CD4-positive, alpha-beta T cell treated with Interleukin-1 beta for 1 hour (primary cell): Measurements from ENCODE around the gene APBA1.

Experiments
- DNase-seq, 2 donors: peaks; one replicate each; pipeline ENCODE4 v3.0.0-alpha.2; 2020 to 2022

APBA1 gene

DNA sequence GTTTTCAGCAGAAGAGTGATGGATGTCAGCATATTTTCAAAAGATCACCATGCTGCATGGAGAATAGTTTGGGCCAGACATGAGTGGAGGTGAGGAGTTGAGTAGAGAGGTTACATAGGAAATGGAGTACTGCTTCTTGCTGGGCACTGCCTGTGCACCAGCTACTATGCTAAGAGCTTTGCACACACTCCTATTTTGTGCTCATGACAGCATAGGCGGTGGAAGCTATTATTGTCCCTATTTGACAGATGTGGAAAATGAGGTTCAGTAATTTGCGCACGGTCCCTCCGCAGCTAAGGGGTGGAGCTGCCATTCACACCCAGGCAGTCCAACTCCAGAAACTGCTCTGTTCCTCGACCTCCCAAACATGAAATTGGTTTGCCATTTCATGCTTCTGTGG, 279.3 kb downstream of the APBA1 start:
- no peak for DNase-seq

DNA sequence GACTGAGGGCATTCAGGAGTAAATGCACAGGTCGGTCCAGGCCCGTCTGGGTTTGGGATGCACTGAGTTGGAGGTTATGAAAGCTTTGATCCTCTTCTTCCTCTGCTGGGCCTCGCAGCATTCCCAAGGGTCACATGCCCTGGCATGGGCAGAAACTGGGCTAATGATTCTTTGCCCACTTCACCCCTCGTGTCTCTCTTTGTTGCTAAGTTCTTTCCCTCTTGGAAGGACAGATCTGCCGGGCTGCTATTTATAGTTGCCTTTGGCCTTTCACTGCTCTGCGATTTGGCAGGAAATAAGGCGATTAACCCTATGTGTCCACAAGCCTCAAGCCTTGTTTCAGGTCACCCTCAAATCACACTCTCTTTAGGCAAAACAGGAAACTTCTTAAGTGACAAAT, 280.2 kb downstream of the APBA1 start:
- no peak for DNase-seq

DNA sequence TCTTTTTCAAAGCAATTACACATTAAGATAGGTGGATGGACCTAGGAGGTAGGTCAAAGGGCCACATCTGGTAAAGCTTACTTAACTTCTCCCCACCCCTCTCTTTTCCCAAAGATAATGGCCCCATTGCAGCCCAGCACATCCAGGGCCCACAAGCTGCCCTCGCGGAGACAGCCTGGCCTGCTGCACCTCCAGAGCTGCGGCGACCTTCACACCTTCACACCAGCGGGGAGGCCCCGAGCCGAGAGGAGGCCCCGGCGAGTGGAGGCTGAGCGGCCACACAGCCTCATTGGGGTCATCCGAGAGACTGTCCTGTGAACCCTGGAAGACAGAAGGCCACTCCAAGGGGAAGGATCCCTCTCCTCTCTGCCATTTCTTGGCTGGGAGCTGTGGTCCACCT, 280.7 kb downstream of the APBA1 start:
- no peak for DNase-seq

DNA sequence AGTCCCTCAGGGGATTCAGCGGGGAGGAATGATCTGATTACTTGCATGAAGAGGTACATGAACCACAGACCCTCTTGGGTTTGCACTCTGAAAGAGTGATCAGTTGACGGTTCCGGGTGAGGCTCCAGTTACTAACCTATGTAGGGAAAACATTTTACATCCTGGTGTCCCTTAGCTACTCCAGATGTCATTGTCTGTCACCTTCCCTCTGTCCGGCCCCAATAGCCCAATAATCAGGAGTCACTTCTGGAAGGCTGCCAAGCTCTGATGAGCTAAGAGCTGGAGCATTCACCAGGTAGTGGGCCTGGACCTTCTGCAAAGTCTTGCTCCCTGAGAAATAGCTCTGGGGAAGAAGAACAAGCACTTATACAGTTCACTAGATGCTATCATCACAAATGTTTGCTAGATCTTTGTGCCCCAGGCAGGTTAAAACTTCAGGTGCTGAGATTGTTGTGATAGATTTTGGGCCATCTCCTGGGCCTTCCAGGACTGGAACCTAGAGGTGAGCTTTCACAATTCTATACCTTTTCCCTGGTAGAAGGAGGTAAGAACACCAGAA, 282.7 kb downstream of the APBA1 start:
- DNase-seq, result no peak

DNA sequence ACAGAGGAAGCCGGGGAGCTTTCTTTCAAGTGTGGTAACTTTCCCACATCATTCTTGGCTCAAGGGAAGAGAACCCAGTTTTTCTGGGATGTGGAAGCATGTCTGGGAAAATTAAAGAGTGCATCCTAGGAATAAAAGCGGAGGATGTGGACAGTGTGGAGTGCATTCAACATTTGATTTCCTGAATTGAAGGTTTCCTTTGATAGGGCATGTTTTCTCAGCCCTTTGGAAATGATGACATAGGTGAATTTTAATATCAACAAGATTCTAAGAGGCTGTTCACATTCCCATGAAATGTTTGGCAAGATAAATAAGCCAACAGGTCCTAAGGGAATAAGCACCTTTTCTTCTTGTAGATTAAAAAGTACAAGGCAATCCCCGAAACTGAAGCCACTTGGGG, 283.6 kb downstream of the APBA1 start:
- DNase-seq, result no peak

DNA sequence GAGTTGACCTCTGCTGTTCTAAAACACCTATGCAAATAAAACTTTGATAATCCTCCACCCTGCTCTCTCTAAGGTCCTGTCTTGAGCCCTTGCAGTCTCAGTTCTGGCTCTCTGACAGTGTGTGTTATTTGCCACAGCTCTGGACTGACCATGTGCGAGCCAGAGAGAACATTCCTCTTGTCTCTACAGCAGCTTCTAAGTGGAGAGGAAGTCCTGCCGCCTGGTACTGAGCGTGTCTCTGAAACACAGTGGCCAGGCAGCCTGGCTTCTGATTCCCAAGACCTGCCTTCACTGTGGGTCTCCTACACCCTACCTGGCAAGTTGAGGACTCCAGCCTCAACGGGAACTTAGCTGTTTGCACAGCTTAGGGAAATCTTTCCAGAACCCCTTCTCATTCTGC, 285.5 kb downstream of the APBA1 start:
- no peak for DNase-seq

DNA sequence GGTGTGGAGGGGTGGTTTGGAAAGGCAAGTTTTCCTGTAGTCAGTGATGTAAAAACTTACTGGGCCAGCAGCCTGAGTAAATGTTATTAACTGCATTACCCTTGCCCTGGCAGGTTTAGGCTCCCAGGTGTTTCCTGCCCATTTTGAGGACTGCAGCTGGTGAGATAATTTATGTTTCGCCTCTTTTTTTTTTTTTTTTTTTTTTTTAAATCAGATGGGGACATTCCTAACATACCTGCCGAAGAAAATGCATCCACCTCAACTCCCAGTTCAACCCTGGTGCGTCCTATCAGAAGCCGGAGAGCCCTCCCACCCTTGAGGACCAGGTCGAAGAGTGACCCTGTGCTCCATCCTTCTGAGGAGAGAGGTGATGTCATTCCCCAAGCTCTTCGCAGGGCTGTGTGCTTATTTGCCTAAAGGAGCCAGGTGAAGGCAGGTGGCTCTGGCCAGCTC, 286.6 kb downstream of the APBA1 start:
- no peak for DNase-seq

DNA sequence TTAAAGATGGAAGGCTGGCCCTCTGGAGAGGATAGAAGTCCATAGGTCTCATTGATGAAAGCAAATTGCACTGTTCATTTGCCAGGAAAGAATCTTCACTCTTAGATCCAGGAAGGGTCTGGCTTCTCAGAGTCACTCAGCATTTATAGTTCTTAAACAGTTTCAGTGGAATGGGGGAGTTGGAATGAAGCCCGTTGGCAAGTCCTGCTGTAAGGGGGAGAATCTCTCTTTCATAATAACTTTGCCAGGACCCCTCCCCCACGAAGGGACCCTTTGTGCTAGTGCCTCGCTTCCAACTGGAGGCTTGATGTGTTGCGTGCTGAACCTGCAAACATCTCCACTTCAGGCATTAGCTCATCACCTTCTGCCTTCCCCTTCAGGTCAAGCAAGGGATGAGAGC, 290.0 kb downstream of the APBA1 start:
- no peak for DNase-seq

DNA sequence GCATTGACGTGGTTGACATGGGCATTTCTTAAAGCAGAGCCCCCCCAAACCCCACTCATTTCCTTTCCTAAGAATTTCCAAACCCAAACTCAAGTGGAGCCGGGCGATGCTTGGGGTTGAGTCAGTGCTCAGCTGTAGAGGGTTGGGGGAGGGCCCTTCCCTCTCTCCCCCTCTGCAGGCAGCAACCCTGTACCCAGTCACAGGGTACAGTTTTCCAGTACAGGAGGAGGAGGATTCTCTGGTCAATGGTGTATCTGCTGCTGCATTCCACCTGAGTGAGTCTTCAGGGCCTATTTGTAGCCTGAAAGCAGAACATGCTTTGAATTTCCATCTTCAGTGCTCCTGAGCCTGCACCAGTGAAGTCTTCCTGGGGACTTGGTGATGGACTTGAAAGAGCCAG, 291.4 kb downstream of the APBA1 start:
- no peak for DNase-seq

DNA sequence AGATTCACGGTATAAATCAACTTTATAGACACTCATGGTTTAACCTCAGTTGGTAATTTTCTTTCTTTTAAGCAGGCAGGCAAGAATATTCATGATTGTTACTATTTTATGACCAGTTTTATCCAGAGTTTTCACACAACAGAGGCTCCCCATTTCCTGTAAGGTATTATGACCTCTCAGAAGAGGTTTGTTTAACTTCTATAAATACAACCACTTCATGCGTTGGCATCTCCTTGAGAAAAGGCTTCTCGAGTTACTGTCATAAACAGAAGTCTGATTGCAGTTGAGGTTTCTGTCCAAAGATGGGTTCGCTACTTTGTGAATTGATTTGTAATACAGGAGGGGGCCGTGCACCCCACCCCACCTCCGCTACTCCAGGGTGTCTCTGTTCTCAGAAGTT, 291.9 kb downstream of the APBA1 start:
- DNase-seq, result no peak

DNA sequence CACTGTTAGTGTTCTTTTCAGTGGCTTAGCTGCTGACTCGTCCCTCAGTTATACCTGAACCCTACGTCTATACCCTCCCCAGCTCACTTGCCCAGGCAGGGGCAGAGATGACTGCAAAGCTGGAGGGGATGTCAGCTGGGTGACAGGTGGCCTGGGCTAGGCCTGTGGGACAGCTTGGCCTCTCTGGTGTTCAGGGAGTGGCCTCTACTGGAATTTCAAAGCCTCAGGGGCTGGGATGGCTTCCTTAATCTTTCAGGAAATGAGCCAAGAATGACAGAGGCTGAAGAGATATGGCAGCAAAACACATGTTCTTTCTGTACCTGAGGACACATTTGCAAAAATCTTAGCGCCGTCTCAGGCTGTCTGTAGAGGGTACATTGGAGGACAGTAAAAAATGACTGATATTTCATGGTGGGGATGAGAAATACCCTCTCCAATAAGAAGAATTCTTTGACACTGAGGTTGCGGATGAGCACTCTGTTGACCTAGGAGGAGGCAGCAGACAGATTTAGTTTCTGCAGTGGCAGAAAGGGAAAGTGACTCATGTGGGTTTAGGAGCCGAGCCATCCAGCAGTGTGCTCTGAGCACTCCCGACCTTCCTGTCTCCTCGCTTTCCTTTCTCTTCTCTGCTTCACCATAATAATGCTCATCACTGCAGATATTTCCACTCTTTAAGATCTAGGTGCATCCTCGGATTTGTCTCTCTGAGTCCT, 292.7 kb downstream of the APBA1 start:
- no peak for DNase-seq

DNA sequence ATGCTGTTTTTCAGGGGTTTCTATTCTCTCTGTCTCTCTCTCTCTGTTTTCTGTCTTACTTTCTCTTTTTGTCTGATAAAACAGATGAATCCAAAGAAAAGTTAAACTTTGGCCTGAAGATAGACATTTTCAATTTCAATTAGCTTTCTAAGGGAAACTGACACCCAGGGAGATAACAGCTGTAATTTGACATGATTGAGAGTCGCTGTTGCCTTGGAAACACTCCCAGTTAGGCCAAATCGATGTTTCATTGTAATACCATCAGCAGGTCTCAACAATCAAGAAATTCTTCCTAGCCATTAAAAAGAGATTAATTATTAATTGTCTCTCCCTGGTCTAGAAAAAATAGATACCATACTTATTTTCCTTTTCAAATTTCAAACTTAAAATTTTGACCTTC, 294.2 kb downstream of the APBA1 start:
- DNase-seq, result no peak
